HG03457 (cell line): ENCODE data around the gene TUBGCP2.

ENCODE experiments used
- ATAC-seq: cut with Tn5 transposase; IDR thresholded peaks from one replicate; pipeline ENCODE4 v1.9.1; 2021; ENCODE audit warnings: moderate number of reproducible peaks; ENCODE audit not compliant: unreplicated experiment

Gene TUBGCP2

GRCh38 chr10:133344236-133344635, 35.6 kb upstream of the TUBGCP2 start:
- no peak for ATAC-seq

- ATAC-seq = no peak
Observed at GRCh38 chr10:133343558-133343957, 34.9 kb upstream of the TUBGCP2 start.

GRCh38 chr10:133342942-133343341, 34.3 kb upstream of the TUBGCP2 start:
- no peak for ATAC-seq

GRCh38 chr10:133341983-133342382, 33.3 kb upstream of the TUBGCP2 start:
- no peak for ATAC-seq

- ATAC-seq = no peak
Observed at GRCh38 chr10:133339708-133340380, 31.2 kb upstream of the TUBGCP2 start.

GRCh38 chr10:133338080-133339071, 29.7 kb upstream of the TUBGCP2 start:
- no peak for ATAC-seq

- ATAC-seq = no peak
Observed at GRCh38 chr10:133337370-133337725, 28.7 kb upstream of the TUBGCP2 start.

GRCh38 chr10:133336577-133337369, 28.1 kb upstream of the TUBGCP2 start, which contains the start of gene CALY:
Gene CALY (minus strand): TSS chr10:133336896. CDS start chr10:133328989, 7,907 bp downstream.
- ATAC-seq = no peak

- ATAC-seq = no peak
Observed at GRCh38 chr10:133336118-133336576, 27.5 kb upstream of the TUBGCP2 start.

- no peak for ATAC-seq
Observed at GRCh38 chr10:133335246-133336117, 26.8 kb upstream of the TUBGCP2 start.

- ATAC-seq = no peak
Observed at GRCh38 chr10:133334503-133335245, 26.0 kb upstream of the TUBGCP2 start.

- no peak for ATAC-seq
Observed at GRCh38 chr10:133332936-133333699, 24.4 kb upstream of the TUBGCP2 start.

GRCh38 chr10:133329491-133330202, 21.0 kb upstream of the TUBGCP2 start:
- ATAC-seq = peak; percentile 78

- ATAC-seq = no peak
Observed at GRCh38 chr10:133328358-133329343, 20.0 kb upstream of the TUBGCP2 start.

- ATAC-seq = no peak
Observed at GRCh38 chr10:133327651-133328357, 19.1 kb upstream of the TUBGCP2 start.
